Measurements from ENCODE around the gene SPTAN1. TPM values are rescaled to one million over a fixed set of nuclear protein-coding genes. Genes with fewer than 3 reads are reported as not detected.

Gene SPTAN1
- total and polyA plus RNA-seq, 2 of the 4 experiments (the other 2 are of a cell fraction) = 275 to 327 TPM

GRCh38 chr9:128640603-128641002 lies 88.2 kb downstream of the SPTAN1 start:
- Histone ChIP-seq H3K4ac (ENCODE audit: low read depth, low read length) (no peak overlapping the region), H2AK9ac (replicated peaks; ENCODE audit: low read depth, low read length, poor library complexity) (peak overlapping the region; percentile 16), H3K4me1 (ENCODE audit: control insufficient read depth, insufficient read depth, low read length) (peaks cover 10% of the 10 kb centered on the region), H3K27ac (ENCODE audit: insufficient read depth, low read length) (no peak overlapping the region), H3K18ac (ENCODE audit: low read depth, low read length) (no peak overlapping the region), H2BK20ac (ENCODE audit: low read depth, low read length) (no peak overlapping the region), H3K9me3 (ENCODE audit: control insufficient read depth, insufficient read depth, low read length) (no peaks in the 10 kb centered on the region), H3K36me3 (ENCODE audit: control insufficient read depth, insufficient read depth, low read length) (peaks cover 4% of the 10 kb centered on the region), H3K9me1 (ENCODE audit: insufficient read depth, low read length) (peaks cover 14% of the 10 kb centered on the region; the same call in 1 of the 2 replicates), H4K91ac (ENCODE audit: insufficient read depth, low read depth, low read length) (no peak overlapping the region), H2BK5ac (ENCODE audit: low read depth, low read length, poor library complexity, severe bottlenecking) (no peak overlapping the region), H2AFZ (replicated peaks; ENCODE audit: low read length, poor library complexity) (no peak overlapping the region), H3K27me3 (ENCODE audit: control insufficient read depth, insufficient read depth, low read length) (no peaks in the 10 kb centered on the region), H3K9ac (ENCODE audit: low read depth, low read length) (no peak overlapping the region), H4K5ac (ENCODE audit: low read depth, low read length) (no peak overlapping the region), H3K79me1 (ENCODE audit: low read depth in 1 of 2, low read length in 2 of 2) (peaks cover 12 to 47% of the 10 kb centered on the region in 2 experiments; a peak in 3 of 4 replicates), H3K4me3 (ENCODE audit: insufficient read depth, low read depth, low read length) (no peak overlapping the region), H2BK15ac (ENCODE audit: low read depth, low read length) (no peak overlapping the region), H2BK120ac (ENCODE audit: low read depth, low read length) (no peak overlapping the region), H3K14ac (replicated peaks; ENCODE audit: low read depth, low read length) (no peak overlapping the region), H3K23ac (ENCODE audit: low read depth, low read length) (no peak overlapping the region), H3K56ac (ENCODE audit: extremely low read depth, insufficient read depth, low read length) (no peak overlapping the region), H3K4me2 (ENCODE audit: low read depth, low read length) (no peak overlapping the region), H4K8ac (ENCODE audit: low read depth in 2 of 2, low read length in 2 of 2) (no peak overlapping the region), H2AK5ac (ENCODE audit: low read depth, low read length) (no peak overlapping the region), H4K20me1 (ENCODE audit: insufficient read depth, low read length) (no peaks in the 10 kb centered on the region)
- 99% methylated on average over 11 of the region's 18 CpGs; no CpG with 5 or more reads in 1 of the 2 experiments for WGBS, 2 experiments (ENCODE audit: extremely low coverage in 2 of 2, insufficient read length in 1 of 2)
- ChIA-PET CTCF (no interaction called here), POLR2A (ENCODE audit: unreplicated experiment) (no interaction called here)
- ATAC-seq (ENCODE audit: low read depth) (no peak), DNase-seq (no peak)
- no peak for TF ChIP-seq POLR2A (IDR thresholded peaks at IDR 0.05; ENCODE audit: low read depth, low read length)
- intact Hi-C loops (cut with micrococcal nuclease) = no loop called here
- dilution Hi-C loops (cut with HindIII; ENCODE audit: low sequenced_read_pairs, unreplicated experiment) = no loop called here
- BruUV-seq (replicated peaks) = no TSS peak
- in situ Hi-C loops (cut with MboI; ENCODE audit: low sequenced_read_pairs) = no loop called here
